Raji (cell line): ENCODE measurements around the gene RAC3.

Experiments
- POLR2A ChIP-seq: IDR thresholded peaks from 2 replicates; pipeline ENCODE4 v1.6.1; 2011; ENCODE audit warnings: low read depth, low read length, control low read depth; ENCODE audit not compliant: insufficient read depth

RAC3 gene

DNA sequence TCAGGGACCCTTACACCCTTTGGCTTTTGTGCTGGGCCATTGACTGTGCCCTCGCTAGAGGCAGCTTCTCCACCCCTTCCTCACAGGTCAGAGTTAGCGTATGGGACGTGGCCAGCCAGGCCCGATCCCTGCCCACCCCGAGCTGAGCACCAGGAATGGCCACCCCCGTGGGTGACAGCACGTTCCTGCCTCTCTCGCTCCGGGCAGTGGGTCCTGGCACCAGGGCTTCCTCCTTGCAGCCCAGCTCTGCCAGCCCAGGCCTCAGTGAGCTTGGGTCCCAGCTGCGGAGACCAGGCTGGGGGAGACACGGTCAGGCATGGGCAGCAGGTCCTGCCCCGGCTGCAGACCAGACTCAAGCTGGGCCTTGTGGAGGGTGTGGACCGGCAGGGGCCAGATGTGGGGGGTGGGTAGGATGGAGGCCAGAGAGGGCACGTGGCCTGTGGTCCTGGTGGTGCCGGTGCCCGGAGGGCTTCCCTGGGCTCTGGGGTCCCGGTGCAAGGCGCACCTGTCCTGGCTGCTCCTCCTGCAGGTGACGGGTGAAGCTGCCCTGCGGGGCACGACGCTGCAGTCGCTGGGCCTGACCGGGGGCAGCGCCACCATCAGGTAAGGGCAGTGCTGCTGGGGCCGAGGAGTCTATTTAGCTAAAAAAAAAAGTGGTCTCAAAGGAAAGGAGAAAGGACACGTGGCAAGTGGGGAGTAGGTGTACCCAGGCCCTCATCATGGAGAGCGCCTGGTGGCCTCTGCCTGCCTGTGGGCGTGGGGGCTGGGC, 35.8 kb upstream of the RAC3 start:
- no peak for TF ChIP-seq POLR2A

GRCh38 chr17:81996232-81996756, 35.2 kb upstream of the RAC3 start:
- no peak for TF ChIP-seq POLR2A

- TF ChIP-seq POLR2A: no peak
Measured at GRCh38 chr17:81996757-81997441, 34.6 kb upstream of the RAC3 start.

- TF ChIP-seq POLR2A: no peak
Measured at GRCh38 chr17:81998212-81998611, 33.3 kb upstream of the RAC3 start.

- TF ChIP-seq POLR2A: no peak
Measured at GRCh38 chr17:81998691-81999438, 32.6 kb upstream of the RAC3 start.

DNA sequence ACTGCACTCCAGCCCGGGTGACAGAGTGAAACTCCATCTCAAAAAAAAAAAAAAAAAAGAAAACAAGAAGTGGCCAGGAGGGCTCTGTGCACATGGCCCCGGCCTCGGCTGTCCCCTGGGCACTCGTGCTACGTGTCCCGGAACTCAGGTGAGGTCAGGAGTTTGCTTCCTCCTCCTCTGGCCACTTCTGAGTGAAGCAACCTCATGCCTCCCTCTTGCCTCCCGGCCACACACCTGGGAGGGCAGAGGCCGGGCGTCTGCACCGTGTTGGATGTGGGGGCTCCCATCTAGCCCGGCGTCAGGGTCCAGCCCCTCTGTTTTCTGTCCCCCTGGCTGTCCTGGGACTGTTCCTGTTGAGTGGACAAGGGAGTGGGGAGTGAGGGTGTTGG, 31.9 kb upstream of the RAC3 start:
- no peak for TF ChIP-seq POLR2A

GRCh38 chr17:81999976-82000802, 31.3 kb upstream of the RAC3 start:
- no peak for TF ChIP-seq POLR2A

DNA sequence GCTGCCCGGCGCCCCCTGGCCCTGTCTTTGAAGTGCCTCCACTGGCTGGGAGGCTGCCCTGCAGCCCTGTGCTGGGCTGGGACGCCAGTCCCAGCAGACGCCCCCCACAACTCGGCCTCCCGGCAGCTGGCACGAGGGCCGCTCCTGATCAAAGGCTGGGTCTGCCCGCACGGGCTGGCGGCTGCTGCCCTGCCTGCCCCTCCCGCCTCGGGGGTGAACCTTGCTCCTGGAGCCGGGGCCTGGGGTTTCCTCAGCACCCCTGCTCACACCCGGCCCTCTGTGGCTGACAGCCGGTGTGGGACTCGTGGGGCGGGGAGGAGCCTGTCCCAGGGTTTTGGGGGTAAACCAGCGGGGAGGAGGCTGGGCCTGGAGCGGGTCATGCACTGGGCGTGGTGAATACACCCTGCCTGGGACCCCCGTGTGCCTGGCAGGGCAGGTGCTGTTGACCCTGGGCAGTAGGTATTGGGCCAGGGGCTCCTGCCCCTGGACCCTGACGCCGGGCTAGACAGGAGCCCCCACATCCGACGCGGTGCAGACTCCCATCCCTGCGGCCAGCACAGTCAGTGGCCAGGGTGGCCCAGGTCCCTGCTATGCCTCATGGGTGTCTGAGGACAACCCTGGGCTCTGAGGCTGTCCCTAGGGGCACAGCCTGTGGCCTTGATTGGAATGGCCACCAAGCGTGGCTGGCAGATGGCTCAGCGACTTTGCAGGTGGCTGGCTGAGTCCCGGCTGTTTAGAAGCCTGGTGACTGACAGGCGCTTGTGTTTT, 30.5 kb upstream of the RAC3 start:
- no peak for TF ChIP-seq POLR2A

DNA sequence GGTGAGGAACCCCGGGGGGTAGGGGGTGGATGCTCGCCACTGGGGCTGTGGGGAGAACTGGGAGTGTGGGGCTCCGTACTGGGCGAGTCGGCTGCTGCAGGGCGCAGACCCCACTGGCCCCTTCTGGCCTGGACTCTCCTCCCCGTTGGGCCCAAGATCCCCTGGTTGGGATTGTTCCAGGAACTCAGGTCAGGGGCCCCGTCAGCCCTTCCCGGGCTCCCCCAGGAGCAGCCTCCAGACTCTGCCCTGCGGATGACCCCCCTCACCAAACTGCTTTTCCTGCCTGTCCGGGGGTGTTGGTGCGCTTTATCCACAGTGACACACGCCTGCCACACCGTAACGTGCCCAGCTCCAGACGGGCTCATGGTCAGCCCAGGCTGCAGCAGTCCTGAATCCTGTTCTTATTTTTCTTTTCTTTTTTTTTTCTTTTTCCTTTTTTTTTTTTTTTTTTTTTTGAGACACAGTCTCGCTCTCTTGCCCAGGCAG, 29.9 kb upstream of the RAC3 start:
- no peak for TF ChIP-seq POLR2A

- no peak for TF ChIP-seq POLR2A
Measured at GRCh38 chr17:82003411-82004381, 27.8 kb upstream of the RAC3 start.

DNA sequence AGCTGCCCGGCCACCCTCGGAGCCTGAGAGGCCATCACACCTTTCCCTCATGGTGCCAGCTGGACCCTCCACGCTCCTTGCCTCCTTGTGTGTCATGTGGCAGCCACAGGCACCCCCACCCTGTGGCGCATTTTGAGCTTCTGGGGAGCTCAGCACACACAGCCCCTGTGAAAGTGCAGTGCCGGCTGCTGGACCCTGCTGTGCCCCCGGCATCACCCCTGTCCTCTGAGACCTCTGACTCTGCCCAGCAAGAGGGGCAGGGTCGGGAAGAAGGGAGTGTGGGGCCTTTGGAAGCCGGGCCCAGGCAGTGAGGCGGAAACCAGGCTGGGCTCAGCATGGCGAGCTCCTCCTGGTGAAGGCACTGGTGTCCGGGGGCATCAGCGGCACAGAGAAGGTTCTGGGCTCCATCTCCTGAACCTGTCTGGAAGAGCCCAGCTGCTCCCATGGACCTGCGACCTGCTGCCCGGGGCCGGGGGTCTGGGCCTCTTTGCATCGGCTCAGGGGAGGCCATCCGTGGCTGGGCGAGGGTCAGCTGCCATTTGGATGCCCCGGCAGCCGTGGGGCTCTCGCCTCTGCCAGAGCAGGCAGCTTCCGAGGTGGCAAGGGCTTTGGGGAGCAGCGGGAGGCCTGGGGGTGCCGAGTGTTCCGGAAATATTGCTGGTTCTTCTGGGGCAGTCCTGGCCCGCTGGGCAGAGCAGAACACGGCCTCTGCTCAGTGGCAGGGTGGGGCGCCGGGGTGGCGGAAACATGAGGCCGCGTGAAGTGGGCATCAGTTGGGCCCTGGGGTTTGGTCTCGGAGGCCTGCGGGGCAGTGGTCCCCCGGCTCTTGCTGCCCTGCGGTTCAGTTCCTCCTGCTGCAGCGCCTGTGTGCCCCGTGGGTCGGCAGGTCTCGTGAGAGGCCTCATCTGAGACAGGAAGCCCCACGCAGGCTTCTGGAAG, 26.7 kb upstream of the RAC3 start:
- TF ChIP-seq POLR2A: no peak
